ENCODE results near the gene LYPLAL1.

Gene LYPLAL1

GRCh38 chr1:219201656-219202055 is 28.0 kb downstream of the LYPLAL1 start:
- TF ChIP-seq CTCF (IDR thresholded peaks at IDR 0.05; ENCODE audit: unreplicated experiment in 3 of 3), result no peak
- Mint-ChIP-seq H3K36me3 (ENCODE audit: low read depth) (peaks cover 25% of the 10 kb centered on the region), H3K4me1 (peaks cover 5% of the 10 kb centered on the region), H3K4me3 (no peak overlapping the region), H3K27ac (peak overlapping the region in 1 of 3 experiments; percentile 10), H3K9me3 (peaks cover 5% of the 10 kb centered on the region), H3K27me3 (ENCODE audit: low read depth) (no peaks in the 10 kb centered on the region)

- Mint-ChIP-seq H3K27me3 (ENCODE audit: low read depth) (no peaks in the 10 kb centered on the region), H3K4me1 (peaks cover 5% of the 10 kb centered on the region), H3K4me3 (no peak overlapping the region), H3K9me3 (peaks cover 1% of the 10 kb centered on the region), H3K36me3 (ENCODE audit: low read depth) (peaks cover 16% of the 10 kb centered on the region), H3K27ac (peak overlapping the region in 1 of 3 experiments; percentile 37)
- TF ChIP-seq CTCF (IDR thresholded peaks at IDR 0.05; ENCODE audit: unreplicated experiment in 3 of 3), result no peak
Measured at GRCh38 chr1:219202567-219202966, 28.9 kb downstream of the LYPLAL1 start.

GRCh38 chr1:219206350-219206749 is 32.7 kb downstream of the LYPLAL1 start:
- Mint-ChIP-seq H3K4me3 (no peak overlapping the region), H3K9me3 (no peaks in the 10 kb centered on the region), H3K4me1 (peaks cover 11% of the 10 kb centered on the region), H3K27me3 (ENCODE audit: low read depth) (no peaks in the 10 kb centered on the region), H3K36me3 (ENCODE audit: low read depth) (peaks cover 4% of the 10 kb centered on the region), H3K27ac (no peak overlapping the region)
- no peak for TF ChIP-seq CTCF (IDR thresholded peaks at IDR 0.05; ENCODE audit: unreplicated experiment in 3 of 3)

GRCh38 chr1:219209578-219209977 is 35.9 kb downstream of the LYPLAL1 start:
- peaks cover 8% of the 10 kb centered on the region for H3K4me1 Mint-ChIP-seq
- no peak for TF ChIP-seq CTCF (IDR thresholded peaks at IDR 0.05; ENCODE audit: unreplicated experiment in 3 of 3)
- H3K4me3 Mint-ChIP-seq, result no peak overlapping the region
- H3K36me3 Mint-ChIP-seq (ENCODE audit: low read depth), result peaks cover 25% of the 10 kb centered on the region
- H3K27ac Mint-ChIP-seq, result peak overlapping the region; percentile 46 to 60 (median 50)
- H3K27me3 Mint-ChIP-seq (ENCODE audit: low read depth), result no peaks in the 10 kb centered on the region
- H3K9me3 Mint-ChIP-seq, result no peaks in the 10 kb centered on the region

GRCh38 chr1:219210067-219210466 is 36.4 kb downstream of the LYPLAL1 start:
- H3K27me3 Mint-ChIP-seq (ENCODE audit: low read depth), result no peaks in the 10 kb centered on the region
- TF ChIP-seq CTCF (IDR thresholded peaks at IDR 0.05; ENCODE audit: unreplicated experiment in 3 of 3), result no peak
- no peaks in the 10 kb centered on the region for H3K9me3 Mint-ChIP-seq
- no peak overlapping the region for H3K4me3 Mint-ChIP-seq
- peak overlapping the region in 1 of 3 experiments; percentile 50 for H3K27ac Mint-ChIP-seq
- peaks cover 28% of the 10 kb centered on the region for H3K36me3 Mint-ChIP-seq (ENCODE audit: low read depth)
- peaks cover 6% of the 10 kb centered on the region for H3K4me1 Mint-ChIP-seq

GRCh38 chr1:219215477-219215876 is 41.8 kb downstream of the LYPLAL1 start:
- H3K4me3 Mint-ChIP-seq, result no peak overlapping the region
- no peak overlapping the region for H3K27ac Mint-ChIP-seq
- peaks cover 12% of the 10 kb centered on the region for H3K4me1 Mint-ChIP-seq
- no peak for TF ChIP-seq CTCF (IDR thresholded peaks at IDR 0.05; ENCODE audit: unreplicated experiment in 3 of 3)
- H3K9me3 Mint-ChIP-seq, result no peaks in the 10 kb centered on the region
- H3K27me3 Mint-ChIP-seq (ENCODE audit: low read depth), result no peaks in the 10 kb centered on the region
- H3K36me3 Mint-ChIP-seq (ENCODE audit: low read depth), result peaks cover 62% of the 10 kb centered on the region
